ENCODE measurements around the gene TOE1.
"Not testable (repeated sequence)": the region's sequence is repeated elsewhere in the genome, so short reads cannot be mapped to it uniquely, and the experiment has no call there.

DNA sequence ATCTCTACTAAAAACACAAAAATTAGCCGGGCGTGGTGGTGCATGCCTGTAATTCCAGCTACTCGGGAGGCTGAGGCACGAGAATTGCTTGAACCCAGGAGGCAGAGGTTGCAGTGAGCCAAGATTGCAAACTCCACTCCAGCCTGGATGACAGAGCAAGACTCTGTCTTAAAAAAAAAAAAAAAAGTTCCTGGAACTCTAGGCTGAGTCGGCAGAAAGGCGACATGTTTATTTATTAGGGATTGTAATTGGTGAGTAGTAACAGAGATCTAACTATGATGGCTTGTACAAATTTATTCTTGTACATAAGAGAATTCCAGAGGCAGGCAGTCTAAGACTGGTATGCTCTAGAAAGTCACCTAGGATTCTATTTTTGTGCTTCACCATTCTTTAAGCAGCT lies 49.0 kb upstream of the TOE1 start:
- TF ChIP-seq CTCF, POLR2A (IDR thresholded peaks at IDR 0.05): not testable (repeated sequence)

Data from body of pancreas (tissue), 4 donors.